ENCODE results near the gene SMYD2.

The SMYD2 gene

GRCh38 chr1:214360525-214361164 is 79.7 kb downstream of the SMYD2 start:
- no peak for DNase-seq (ENCODE audit: low read depth in 2 of 2)

- DNase-seq (ENCODE audit: low read depth in 2 of 2), result no peak
Observed at GRCh38 chr1:214361636-214362035, 80.7 kb downstream of the SMYD2 start.

- DNase-seq (ENCODE audit: low read depth in 2 of 2), result no peak
Observed at GRCh38 chr1:214362188-214362882, 81.4 kb downstream of the SMYD2 start.

GRCh38 chr1:214363386-214363785 is 82.4 kb downstream of the SMYD2 start:
- no peak for DNase-seq (ENCODE audit: low read depth in 2 of 2)

- no peak for DNase-seq (ENCODE audit: low read depth in 2 of 2)
Observed at GRCh38 chr1:214364386-214364785, 83.4 kb downstream of the SMYD2 start.

GRCh38 chr1:214364786-214365295 is 83.9 kb downstream of the SMYD2 start:
- DNase-seq (ENCODE audit: low read depth in 2 of 2), result no peak

GRCh38 chr1:214367841-214368240 is 86.9 kb downstream of the SMYD2 start:
- DNase-seq (ENCODE audit: low read depth in 2 of 2), result no peak

- no peak for DNase-seq (ENCODE audit: low read depth in 2 of 2)
Observed at GRCh38 chr1:214369364-214369763, 88.4 kb downstream of the SMYD2 start.

GRCh38 chr1:214370615-214371014 is 89.7 kb downstream of the SMYD2 start:
- no peak for DNase-seq (ENCODE audit: low read depth in 2 of 2)

GRCh38 chr1:214372092-214372491 is 91.1 kb downstream of the SMYD2 start:
- no peak for DNase-seq (ENCODE audit: low read depth in 2 of 2)

- DNase-seq (ENCODE audit: low read depth in 2 of 2), result no peak
Observed at GRCh38 chr1:214377485-214377884, 96.5 kb downstream of the SMYD2 start.

- no peak for DNase-seq (ENCODE audit: low read depth in 2 of 2)
Observed at GRCh38 chr1:214377886-214378285, 96.9 kb downstream of the SMYD2 start.

GRCh38 chr1:214378492-214378891 is 97.5 kb downstream of the SMYD2 start:
- DNase-seq (ENCODE audit: low read depth in 2 of 2), result no peak

GRCh38 chr1:214379236-214379970 is 98.4 kb downstream of the SMYD2 start:
- no peak for DNase-seq (ENCODE audit: low read depth in 2 of 2)

- no peak for DNase-seq (ENCODE audit: low read depth in 2 of 2)
Observed at GRCh38 chr1:214380396-214380795, 99.4 kb downstream of the SMYD2 start.

GRCh38 chr1:214380986-214381695 is 100.2 kb downstream of the SMYD2 start:
- DNase-seq (ENCODE audit: low read depth in 2 of 2), result no peak

GRCh38 chr1:214383381-214384372 is 102.7 kb downstream of the SMYD2 start:
- no peak for DNase-seq (ENCODE audit: low read depth in 2 of 2)

GRCh38 chr1:214384373-214385079 is 103.6 kb downstream of the SMYD2 start:
- no peak for DNase-seq (ENCODE audit: low read depth in 2 of 2)

GRCh38 chr1:214385428-214385827 is 104.5 kb downstream of the SMYD2 start:
- no peak for DNase-seq (ENCODE audit: low read depth in 2 of 2)

GRCh38 chr1:214386333-214386732 is 105.4 kb downstream of the SMYD2 start:
- DNase-seq (ENCODE audit: low read depth in 2 of 2), result no peak
